GM10847 (cell line): ENCODE results near the gene ADRA2C.

Source experiments
- POLR2A ChIP-seq: IDR thresholded peaks from 2 replicates; pipeline ENCODE4 v1.6.1; 2011; ENCODE audit not compliant: insufficient read length; ENCODE audit errors: extremely low read depth

The ADRA2C gene

GRCh38 chr4:3805731-3806130 lies 39.5 kb downstream of the ADRA2C start:
- TF ChIP-seq POLR2A, result no peak

- TF ChIP-seq POLR2A, result no peak
Observed at GRCh38 chr4:3807311-3807710, 41.1 kb downstream of the ADRA2C start.

- no peak for TF ChIP-seq POLR2A
Observed at GRCh38 chr4:3807822-3808496, 41.8 kb downstream of the ADRA2C start.

GRCh38 chr4:3808597-3808996 lies 42.4 kb downstream of the ADRA2C start:
- no peak for TF ChIP-seq POLR2A

GRCh38 chr4:3809028-3809427 lies 42.8 kb downstream of the ADRA2C start:
- no peak for TF ChIP-seq POLR2A

GRCh38 chr4:3809451-3810110 lies 43.4 kb downstream of the ADRA2C start:
- no peak for TF ChIP-seq POLR2A

- no peak for TF ChIP-seq POLR2A
Observed at GRCh38 chr4:3810111-3810680, 44.0 kb downstream of the ADRA2C start.

- TF ChIP-seq POLR2A, result no peak
Observed at GRCh38 chr4:3810796-3811485, 44.8 kb downstream of the ADRA2C start.

GRCh38 chr4:3811621-3812020 lies 45.4 kb downstream of the ADRA2C start:
- TF ChIP-seq POLR2A, result no peak

- TF ChIP-seq POLR2A, result no peak
Observed at GRCh38 chr4:3812211-3812934, 46.2 kb downstream of the ADRA2C start.

- no peak for TF ChIP-seq POLR2A
Observed at GRCh38 chr4:3813151-3814052, 47.2 kb downstream of the ADRA2C start.

GRCh38 chr4:3814053-3814570 lies 47.9 kb downstream of the ADRA2C start:
- no peak for TF ChIP-seq POLR2A

- no peak for TF ChIP-seq POLR2A
Observed at GRCh38 chr4:3816256-3816825, 50.2 kb downstream of the ADRA2C start.
